Measurements from ENCODE around the gene CXCL8. TPM values are rescaled to one million over a fixed set of nuclear protein-coding genes. Genes with fewer than 3 reads are reported as not detected.

CXCL8 gene
- total RNA-seq, 1 experiment from 2014 or later: not detected

GRCh38 chr4:73707918-73708577 is 32.3 kb upstream of the CXCL8 start:
- DNase-seq: no peak
- no peaks in the 10 kb centered on the region for H3K27me3 ChIP-seq (ENCODE audit: control insufficient read depth, insufficient read depth, low read length)
- H3K4me3 ChIP-seq (ENCODE audit: insufficient read depth, low read depth, low read length): no peak overlapping the region
- H3K36me3 ChIP-seq (replicated peaks; ENCODE audit: control insufficient read depth, insufficient read depth, low read length): no peaks in the 10 kb centered on the region

DNA sequence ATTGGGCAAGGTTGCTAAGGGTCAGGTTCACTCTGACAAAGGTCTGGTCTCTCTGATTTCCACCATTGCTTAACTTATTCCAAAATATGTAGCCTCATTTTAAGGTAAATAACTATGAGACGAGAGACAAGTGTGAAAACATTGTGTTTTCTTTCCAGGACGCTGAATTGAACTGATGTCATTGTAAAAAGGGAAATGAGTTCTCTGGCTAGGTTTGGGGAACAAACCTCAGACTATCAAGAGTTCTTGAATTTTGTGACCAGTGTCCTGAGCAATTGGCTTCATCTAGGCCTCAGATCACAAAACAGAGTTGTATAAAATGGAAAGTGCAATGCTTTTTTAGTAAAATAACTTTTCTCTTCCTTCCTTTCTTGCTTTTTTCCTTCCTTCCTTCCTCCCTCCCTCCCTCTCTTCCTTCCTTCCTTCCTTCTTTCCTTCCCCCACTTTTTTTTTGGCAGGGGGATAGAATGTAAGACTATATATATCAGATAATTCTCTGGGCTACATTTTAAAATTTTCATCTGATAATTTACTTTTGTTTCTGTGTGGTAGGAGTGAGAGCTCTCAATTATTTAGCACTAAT is 30.8 kb upstream of the CXCL8 start:
- H3K4me3 ChIP-seq (ENCODE audit: insufficient read depth, low read depth, low read length): no peak overlapping the region
- no peaks in the 10 kb centered on the region for H3K36me3 ChIP-seq (replicated peaks; ENCODE audit: control insufficient read depth, insufficient read depth, low read length)
- H3K27me3 ChIP-seq (ENCODE audit: control insufficient read depth, insufficient read depth, low read length): no peaks in the 10 kb centered on the region
- DNase-seq: no peak

DNA sequence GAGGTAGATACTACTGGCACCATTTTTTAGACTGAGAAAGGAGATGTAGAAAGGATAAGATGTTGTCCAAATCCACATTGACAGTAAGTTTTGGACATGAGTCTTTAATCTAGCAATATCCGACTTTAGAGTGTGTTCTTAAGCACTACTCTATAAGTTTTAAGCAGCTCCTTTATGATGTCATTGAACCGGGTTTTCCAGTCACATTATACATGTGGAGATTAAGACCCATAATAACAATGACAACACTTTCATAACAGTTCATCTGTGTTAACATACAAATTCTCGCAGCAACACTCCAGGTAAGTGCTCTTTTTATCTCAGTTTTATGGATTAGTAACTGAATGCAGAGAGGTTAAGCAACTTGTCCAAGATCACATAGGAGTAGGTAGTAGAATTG is 30.3 kb upstream of the CXCL8 start:
- Histone ChIP-seq H3K4me3 (ENCODE audit: insufficient read depth, low read depth, low read length) (no peak overlapping the region), H3K36me3 (replicated peaks; ENCODE audit: control insufficient read depth, insufficient read depth, low read length) (no peaks in the 10 kb centered on the region), H3K27me3 (ENCODE audit: control insufficient read depth, insufficient read depth, low read length) (no peaks in the 10 kb centered on the region)
- no peak for DNase-seq

DNA sequence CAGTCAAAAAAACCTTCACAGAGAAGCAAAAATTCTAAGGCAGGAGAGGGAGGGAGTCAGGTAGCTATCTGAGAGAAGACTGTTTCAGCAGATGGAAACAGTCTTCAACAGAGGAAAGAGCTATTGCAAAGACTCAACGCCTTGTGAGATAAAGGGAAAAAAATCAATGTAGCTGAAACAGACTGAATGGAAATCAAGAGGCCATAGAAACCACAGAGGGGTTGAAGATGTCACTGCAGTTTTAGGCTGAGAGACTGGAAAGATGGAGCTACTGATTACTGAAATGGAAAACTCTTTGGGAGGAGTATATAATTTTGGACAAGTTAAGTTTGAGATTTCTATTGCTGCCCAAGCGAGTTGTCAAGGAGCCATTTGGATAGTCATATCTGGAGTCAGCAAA is 28.4 kb upstream of the CXCL8 start:
- Histone ChIP-seq H3K36me3 (replicated peaks; ENCODE audit: control insufficient read depth, insufficient read depth, low read length) (no peaks in the 10 kb centered on the region), H3K4me3 (ENCODE audit: insufficient read depth, low read depth, low read length) (no peak overlapping the region), H3K27me3 (ENCODE audit: control insufficient read depth, insufficient read depth, low read length) (no peaks in the 10 kb centered on the region)
- no peak for DNase-seq

- Histone ChIP-seq H3K27me3 (ENCODE audit: control insufficient read depth, insufficient read depth, low read length) (no peaks in the 10 kb centered on the region), H3K4me3 (ENCODE audit: insufficient read depth, low read depth, low read length) (no peak overlapping the region), H3K36me3 (replicated peaks; ENCODE audit: control insufficient read depth, insufficient read depth, low read length) (no peaks in the 10 kb centered on the region)
- no peak for DNase-seq
These were observed 26.7 kb upstream of the CXCL8 start for GRCh38 chr4:73713650-73714049.

DNA sequence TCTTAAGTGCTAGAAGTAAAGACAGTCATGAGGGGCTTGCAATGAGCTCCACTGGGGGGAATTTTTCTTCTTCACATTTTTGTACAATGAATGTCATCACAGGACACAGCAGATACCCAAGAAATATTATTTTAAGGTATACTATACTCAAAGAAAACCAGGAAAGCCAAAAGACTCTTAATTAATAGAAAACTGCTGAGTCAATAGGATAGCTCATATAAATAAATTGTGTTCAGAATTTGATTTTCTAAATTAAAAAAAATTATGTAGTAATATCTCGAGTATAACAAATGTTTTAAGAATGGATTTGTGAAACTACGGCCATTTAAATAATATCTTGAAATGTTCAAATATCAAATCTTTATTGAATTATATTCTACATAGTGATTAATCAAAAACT is 25.7 kb upstream of the CXCL8 start:
- Histone ChIP-seq H3K36me3 (replicated peaks; ENCODE audit: control insufficient read depth, insufficient read depth, low read length) (no peaks in the 10 kb centered on the region), H3K27me3 (ENCODE audit: control insufficient read depth, insufficient read depth, low read length) (no peaks in the 10 kb centered on the region)
- no peak for DNase-seq

GRCh38 chr4:73715659-73716058 is 24.7 kb upstream of the CXCL8 start:
- Histone ChIP-seq H3K27me3 (ENCODE audit: control insufficient read depth, insufficient read depth, low read length) (no peaks in the 10 kb centered on the region), H3K4me3 (ENCODE audit: insufficient read depth, low read depth, low read length) (no peak overlapping the region), H3K36me3 (replicated peaks; ENCODE audit: control insufficient read depth, insufficient read depth, low read length) (no peaks in the 10 kb centered on the region)
- DNase-seq: no peak

More for the DNA sequence above, 25.7 kb upstream of the CXCL8 start:
- H3K4me3 ChIP-seq (ENCODE audit: insufficient read depth, low read depth, low read length): no peak overlapping the region

- Histone ChIP-seq H3K36me3 (replicated peaks; ENCODE audit: control insufficient read depth, insufficient read depth, low read length) (no peaks in the 10 kb centered on the region), H3K4me3 (ENCODE audit: insufficient read depth, low read depth, low read length) (no peak overlapping the region), H3K27me3 (ENCODE audit: control insufficient read depth, insufficient read depth, low read length) (no peaks in the 10 kb centered on the region)
- DNase-seq: no peak
These were observed 21.7 kb upstream of the CXCL8 start for GRCh38 chr4:73718375-73719373.

DNA sequence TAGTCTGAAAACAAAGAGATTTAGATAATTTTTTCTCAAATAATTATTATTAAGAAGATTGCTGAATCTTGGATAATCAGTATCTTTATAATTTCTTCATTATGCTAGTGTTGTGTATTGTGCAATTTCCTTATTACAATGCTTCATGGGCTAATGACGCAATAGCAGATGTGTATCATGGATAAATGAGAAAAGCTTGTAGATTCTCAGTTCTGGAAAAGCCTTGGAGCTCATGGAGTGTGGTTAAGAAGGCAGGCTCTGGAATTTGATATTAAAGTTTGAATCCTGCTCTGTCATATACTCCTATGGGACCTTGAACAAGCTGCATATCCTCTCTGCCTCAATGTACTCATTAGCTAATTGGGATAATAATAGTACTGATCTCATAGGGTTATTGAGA is 18.9 kb upstream of the CXCL8 start:
- no peak for DNase-seq
- H3K36me3 ChIP-seq (replicated peaks; ENCODE audit: control insufficient read depth, insufficient read depth, low read length): no peaks in the 10 kb centered on the region
- H3K27me3 ChIP-seq (ENCODE audit: control insufficient read depth, insufficient read depth, low read length): no peaks in the 10 kb centered on the region
- no peak overlapping the region for H3K4me3 ChIP-seq (ENCODE audit: insufficient read depth, low read depth, low read length)

GRCh38 chr4:73721909-73722308 is 18.5 kb upstream of the CXCL8 start:
- DNase-seq: no peak
- H3K36me3 ChIP-seq (replicated peaks; ENCODE audit: control insufficient read depth, insufficient read depth, low read length): no peaks in the 10 kb centered on the region
- no peak overlapping the region for H3K4me3 ChIP-seq (ENCODE audit: insufficient read depth, low read depth, low read length)
- no peaks in the 10 kb centered on the region for H3K27me3 ChIP-seq (ENCODE audit: control insufficient read depth, insufficient read depth, low read length)

DNA sequence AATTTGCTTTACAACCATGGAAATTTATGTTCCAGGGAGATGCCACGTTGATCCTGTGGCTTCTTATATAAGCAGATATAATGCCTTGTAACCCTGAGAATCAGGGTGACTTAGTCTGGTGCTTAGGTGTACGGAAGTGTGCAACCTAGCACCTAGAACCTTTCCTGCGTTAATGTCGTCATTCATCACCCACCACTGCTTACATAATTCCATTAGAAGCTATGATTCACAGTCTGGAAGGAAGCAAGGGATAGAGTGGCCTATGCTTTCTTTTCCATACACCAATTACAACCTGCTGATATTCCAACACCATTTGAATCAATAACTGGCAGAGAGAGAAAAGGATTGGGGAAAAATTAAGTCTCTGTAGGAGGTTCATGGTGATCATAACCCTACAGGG is 17.3 kb upstream of the CXCL8 start:
- no peaks in the 10 kb centered on the region for H3K36me3 ChIP-seq (replicated peaks; ENCODE audit: control insufficient read depth, insufficient read depth, low read length)
- DNase-seq: no peak
- H3K4me3 ChIP-seq (ENCODE audit: insufficient read depth, low read depth, low read length): no peak overlapping the region
- H3K27me3 ChIP-seq (ENCODE audit: control insufficient read depth, insufficient read depth, low read length): no peaks in the 10 kb centered on the region

GRCh38 chr4:73723928-73724327 is 16.4 kb upstream of the CXCL8 start:
- Histone ChIP-seq H3K27me3 (ENCODE audit: control insufficient read depth, insufficient read depth, low read length) (no peaks in the 10 kb centered on the region), H3K4me3 (ENCODE audit: insufficient read depth, low read depth, low read length) (no peak overlapping the region), H3K36me3 (replicated peaks; ENCODE audit: control insufficient read depth, insufficient read depth, low read length) (no peaks in the 10 kb centered on the region)
- no peak for DNase-seq

- DNase-seq: no peak
- Histone ChIP-seq H3K27me3 (ENCODE audit: control insufficient read depth, insufficient read depth, low read length) (no peaks in the 10 kb centered on the region), H3K36me3 (replicated peaks; ENCODE audit: control insufficient read depth, insufficient read depth, low read length) (no peaks in the 10 kb centered on the region), H3K4me3 (ENCODE audit: insufficient read depth, low read depth, low read length) (no peak overlapping the region)
These were observed 14.9 kb upstream of the CXCL8 start for GRCh38 chr4:73725510-73725909.

DNA sequence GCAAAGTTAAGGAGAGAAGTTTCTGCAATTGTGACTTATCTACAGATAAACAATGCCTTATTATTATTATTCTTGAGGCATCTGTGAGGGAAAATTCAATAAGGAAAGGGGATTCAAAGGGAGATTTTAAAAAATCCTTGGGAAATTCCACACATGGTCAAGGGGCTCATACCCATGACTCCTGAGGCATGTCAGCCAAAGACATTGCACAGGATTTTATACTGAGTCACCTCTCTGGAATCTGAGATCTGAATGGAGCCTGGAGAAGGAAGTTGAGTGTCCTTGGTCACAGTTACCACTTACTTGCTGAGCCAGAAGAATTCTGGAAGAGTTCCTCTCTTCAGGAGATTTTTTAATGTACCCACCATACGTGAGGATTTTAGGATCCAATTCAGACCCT is 14.4 kb upstream of the CXCL8 start:
- Histone ChIP-seq H3K4me3 (ENCODE audit: insufficient read depth, low read depth, low read length) (no peak overlapping the region), H3K27me3 (ENCODE audit: control insufficient read depth, insufficient read depth, low read length) (no peaks in the 10 kb centered on the region), H3K36me3 (replicated peaks; ENCODE audit: control insufficient read depth, insufficient read depth, low read length) (no peaks in the 10 kb centered on the region)
- no peak for DNase-seq

- no peak overlapping the region for H3K4me3 ChIP-seq (ENCODE audit: insufficient read depth, low read depth, low read length)
- H3K27me3 ChIP-seq (ENCODE audit: control insufficient read depth, insufficient read depth, low read length): no peaks in the 10 kb centered on the region
- no peaks in the 10 kb centered on the region for H3K36me3 ChIP-seq (replicated peaks; ENCODE audit: control insufficient read depth, insufficient read depth, low read length)
- DNase-seq: no peak
These were observed 12.7 kb upstream of the CXCL8 start for GRCh38 chr4:73727685-73728084.
